Left cardiac atrium (tissue), 4 donors: ENCODE results near the gene SUGCT. TPM values are rescaled to one million over a fixed set of nuclear protein-coding genes. Genes with fewer than 3 reads are reported as not detected.
"Not testable (repeated sequence)": the region's sequence is repeated elsewhere in the genome, so short reads cannot be mapped to it uniquely, and the experiment has no call there.

Source experiments
- ATAC-seq, 2 donors: fragments of 200-7000 bp; cut with Tn5 transposase; one replicate each; pipeline ENCODE4 v1.9.1; 2020; ENCODE audit warnings: mild to moderate bottlenecking in 2 of 2, moderate library complexity in 2 of 2
- DNase-seq: peaks from one replicate; pipeline ENCODE4 v3.0.0-alpha.2; 2020
- intact Hi-C, 2 donors: fragments of 100-400 bp; cut with DNase I; formaldehyde crosslinking; loops; one replicate each; pipeline versions ENCODE4 v1.14.1 to v1.15.1; 2022 to 2023
- total RNA-seq, 2 donors: library from RNA; stranded (reverse); fragmentation: NEBNext Ultra II Directional; extraction: Animal tissue kit (Norgen Biotek cat#: 25700); gene quantifications; one replicate each; pipeline ENCODE4 v1.2.1, GENCODE V29; 2021
- donor health status: DM: no; HTN: yes; CAD: no.
- donor health status: DM: no; HTN: yes; CAD: no; lungs with severe emphysema.
- donor health status: DM: yes; HTN: yes; CAD: no.
- donor health status: Dilated cardiomyopathy.

Gene SUGCT
- total RNA-seq, 2 donors from 2014 or later, result 4.1 to 4.4 TPM

DNA sequence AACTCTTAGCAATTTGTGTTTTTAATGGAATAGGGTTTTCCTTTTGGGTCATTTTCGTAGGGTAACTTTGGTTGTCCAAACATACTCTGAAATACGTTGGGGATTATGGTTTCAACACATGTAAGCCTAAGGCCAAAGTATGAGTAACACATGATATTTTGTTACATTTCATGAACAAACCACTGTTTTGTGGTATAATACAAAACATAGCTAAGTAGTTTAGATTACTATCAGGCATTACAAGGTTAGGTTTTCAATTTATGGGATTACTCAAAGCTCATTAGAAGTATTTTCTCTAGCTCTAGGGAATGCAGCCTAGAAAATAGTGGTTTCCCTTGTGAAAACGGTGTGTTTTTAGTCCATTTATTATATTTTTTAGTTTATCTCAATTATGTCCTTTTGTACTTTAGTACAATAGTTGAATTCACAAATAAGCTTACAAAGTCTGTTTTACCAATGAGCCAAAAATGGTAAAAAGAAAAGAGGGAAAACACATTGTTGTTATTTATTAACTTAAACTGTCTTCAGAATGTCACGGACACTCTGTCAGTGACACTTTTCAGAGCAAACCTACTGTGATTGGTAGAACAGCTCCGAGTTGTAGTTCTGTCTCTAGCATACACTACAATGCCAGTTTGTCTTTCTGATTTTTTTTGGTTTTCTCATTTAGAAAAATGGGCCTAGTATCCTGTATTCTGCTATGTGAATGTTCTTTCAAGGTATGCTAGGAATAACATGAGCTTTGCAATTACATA is 473.7 kb downstream of the SUGCT start:
- DNase-seq, result no peak
- intact Hi-C loops, result no loop called here
- no peak for ATAC-seq

DNA sequence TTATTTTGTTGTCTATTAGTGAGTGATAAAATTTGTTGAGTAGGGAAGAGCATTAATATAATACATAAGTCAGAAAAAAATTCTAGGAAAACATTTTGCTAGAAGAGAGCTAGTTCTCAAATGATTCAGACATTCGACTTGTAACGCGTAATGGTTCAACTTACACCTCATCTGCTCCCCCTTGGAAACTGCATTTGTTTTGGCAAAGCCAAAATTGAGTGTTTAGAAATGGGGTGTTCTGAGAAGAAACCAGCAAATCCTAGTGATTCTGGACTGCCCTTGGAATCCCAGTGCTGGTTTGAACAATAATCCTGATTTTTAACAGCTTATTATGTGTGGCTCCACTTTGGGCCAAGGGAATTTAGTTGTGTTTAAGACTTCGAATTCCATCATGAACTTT is 475.7 kb downstream of the SUGCT start:
- intact Hi-C loops, result no loop called here
- no peak for ATAC-seq
- DNase-seq, result no peak

DNA sequence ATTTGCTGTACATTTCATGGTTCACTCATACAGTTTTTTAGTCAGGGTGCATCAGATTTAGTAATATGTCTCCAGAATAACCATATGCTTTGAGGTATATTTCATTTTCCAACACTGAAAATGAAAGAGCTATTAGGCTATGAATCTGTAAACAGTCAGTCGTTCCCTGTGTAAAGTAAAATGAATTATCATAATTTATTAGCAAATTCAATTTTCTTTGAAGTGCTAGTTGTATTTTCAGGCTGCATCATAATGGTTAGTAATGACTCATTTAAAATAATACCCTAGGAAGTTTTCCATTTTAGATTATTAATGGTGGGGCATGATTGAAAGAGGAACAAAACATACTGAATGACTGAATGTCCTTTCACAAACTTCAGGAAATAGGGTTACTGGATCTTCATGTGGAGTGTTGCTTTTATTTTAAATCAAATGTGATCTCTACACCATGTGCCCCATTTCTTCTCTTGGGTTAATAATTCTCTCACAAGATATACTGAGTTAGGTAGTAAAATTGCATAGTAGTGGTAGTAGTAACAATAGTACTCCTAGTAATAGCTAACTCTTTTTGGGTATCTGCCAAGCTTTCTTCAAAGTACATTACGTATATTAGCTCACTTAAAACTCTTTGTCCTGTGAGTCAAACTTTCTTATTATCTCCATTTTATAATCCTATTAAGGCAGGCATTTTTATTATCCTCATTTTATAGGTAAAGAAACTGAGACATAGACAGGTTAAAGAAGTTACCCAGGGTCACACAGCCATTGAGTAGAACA is 476.5 kb downstream of the SUGCT start:
- no peak for ATAC-seq
- intact Hi-C loops, result no loop called here

DNA sequence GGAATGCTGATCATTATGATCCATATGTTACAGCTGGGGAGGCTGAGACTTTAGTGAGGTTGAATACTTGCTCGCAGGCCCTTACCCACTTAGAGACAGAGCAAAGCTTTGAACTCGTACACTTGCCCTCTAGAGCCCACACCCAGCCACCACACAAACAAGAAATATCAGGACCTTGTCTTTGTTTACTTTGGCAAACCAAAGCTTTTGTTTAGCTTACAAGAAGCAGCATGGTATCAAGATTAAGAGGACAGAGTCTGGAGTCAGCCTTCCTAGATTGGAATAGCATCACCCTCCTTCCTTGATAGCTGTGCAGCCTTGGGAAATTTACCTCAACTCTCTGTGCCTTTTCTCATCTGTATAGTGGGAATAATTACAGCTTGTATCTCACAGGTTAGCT is 477.5 kb downstream of the SUGCT start:
- ATAC-seq, result no peak
- intact Hi-C loops, result no loop called here
- no peak for DNase-seq

More for the DNA sequence above, 476.5 kb downstream of the SUGCT start:
- no peak for DNase-seq

DNA sequence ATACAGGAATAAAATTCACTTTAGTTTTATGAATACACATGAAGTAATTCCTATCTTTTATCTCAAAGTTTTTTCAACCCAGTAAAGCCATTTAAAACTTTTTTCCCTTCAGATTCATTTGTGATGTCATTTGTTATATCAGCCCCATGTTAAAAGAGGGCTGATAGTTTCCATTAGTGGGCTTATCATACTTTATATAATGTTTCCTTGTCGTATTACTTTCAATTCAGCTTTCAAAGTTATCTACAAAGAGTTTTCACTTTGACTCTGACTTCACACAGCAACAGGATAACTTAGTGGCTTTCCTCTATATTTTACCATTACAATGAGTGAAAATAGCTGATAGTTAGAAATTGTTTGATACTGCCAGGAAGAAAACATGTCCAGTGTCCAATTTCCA is 484.8 kb downstream of the SUGCT start:
- no peak for ATAC-seq
- intact Hi-C loops, result no loop called here
- no peak for DNase-seq

DNA sequence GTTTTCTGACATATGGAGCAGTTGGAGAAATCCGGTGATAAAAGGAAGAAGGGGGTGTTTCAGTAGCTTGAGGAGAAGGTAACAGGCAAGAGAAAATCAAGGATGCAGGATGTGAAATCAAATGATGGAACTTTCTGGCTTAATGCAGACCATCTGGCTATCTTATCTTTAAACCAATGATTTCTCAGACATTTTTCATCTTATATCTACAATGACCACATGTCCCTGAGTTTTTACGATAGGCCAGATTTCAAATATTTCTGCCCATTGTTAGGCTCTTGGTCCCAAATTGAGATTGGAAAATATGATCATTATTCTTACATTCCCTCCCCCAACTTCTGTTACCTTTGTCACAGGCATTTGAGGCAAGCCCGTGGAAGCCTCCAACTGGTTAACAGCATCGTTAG is 486.8 kb downstream of the SUGCT start:
- intact Hi-C loops, result no loop called here
- DNase-seq (no peak), ATAC-seq (no peak)

DNA sequence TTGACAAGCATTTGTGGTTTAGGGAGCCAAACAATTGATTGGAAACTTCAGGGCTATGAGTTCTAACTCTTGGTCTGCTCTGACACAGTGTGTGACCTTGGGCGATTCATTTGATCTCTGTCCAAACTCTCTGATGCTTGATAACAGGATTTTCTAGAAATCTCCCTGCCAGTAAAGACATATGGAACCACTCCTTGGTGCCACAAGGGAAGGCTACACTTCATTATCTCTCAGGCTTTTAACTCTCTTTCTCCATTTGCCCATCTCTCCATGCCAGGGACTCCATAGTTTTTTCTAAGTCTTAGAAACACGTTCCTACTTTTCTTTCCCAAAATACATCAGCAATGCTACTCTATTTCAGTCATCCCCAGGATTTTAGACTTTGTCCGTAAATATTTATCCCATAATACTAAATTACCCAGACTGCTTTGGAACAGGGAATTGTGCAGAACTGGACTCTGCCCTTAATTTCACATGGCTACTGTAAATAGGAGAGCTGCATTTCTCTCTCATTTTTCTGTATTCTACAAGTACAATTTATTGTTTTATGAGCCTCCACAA is 488.2 kb downstream of the SUGCT start:
- intact Hi-C loops, result no loop called here
- DNase-seq, result no peak
- ATAC-seq, result no peak

DNA sequence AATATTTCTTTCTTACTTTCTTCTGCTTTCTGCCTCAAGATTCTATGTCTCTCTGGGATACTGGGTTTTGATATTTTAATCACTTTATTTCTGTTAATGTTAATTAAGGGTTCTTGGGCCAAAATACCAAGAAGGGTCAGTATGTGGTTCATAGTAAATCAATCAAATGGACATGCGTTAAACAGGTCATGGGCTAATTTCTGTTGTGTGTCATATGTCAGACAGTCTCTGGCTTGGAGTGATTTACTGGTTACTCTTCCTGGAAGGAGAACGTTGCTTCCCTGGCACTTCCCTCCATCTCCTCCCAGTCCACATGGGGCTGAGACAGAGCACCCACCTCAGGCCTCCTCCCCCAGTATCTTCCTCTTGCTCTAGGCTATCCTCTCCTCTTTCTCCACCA is 489.1 kb downstream of the SUGCT start:
- intact Hi-C loops, result no loop called here
- no peak for ATAC-seq
- no peak for DNase-seq

DNA sequence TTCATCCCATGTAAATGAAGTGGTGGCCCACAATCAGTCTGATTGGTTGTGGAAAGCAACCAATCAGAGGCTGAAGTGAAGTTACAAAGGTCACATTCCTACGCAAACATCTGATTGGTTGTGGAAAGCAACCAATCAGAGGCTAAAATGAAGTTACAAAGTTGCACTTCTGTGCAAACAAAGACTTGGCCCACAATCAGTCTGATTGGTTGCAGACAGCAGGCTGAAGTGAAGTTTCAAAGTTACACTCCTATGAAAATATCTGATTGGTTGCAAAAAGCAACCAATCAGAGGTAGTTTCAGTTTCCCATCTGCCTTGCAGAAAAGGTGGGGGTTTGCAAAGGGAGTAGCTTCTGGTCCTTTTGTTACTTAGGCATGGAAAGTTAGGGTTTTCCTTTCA is 492.6 kb downstream of the SUGCT start:
- intact Hi-C loops, DNase-seq, ATAC-seq: not testable (repeated sequence)

DNA sequence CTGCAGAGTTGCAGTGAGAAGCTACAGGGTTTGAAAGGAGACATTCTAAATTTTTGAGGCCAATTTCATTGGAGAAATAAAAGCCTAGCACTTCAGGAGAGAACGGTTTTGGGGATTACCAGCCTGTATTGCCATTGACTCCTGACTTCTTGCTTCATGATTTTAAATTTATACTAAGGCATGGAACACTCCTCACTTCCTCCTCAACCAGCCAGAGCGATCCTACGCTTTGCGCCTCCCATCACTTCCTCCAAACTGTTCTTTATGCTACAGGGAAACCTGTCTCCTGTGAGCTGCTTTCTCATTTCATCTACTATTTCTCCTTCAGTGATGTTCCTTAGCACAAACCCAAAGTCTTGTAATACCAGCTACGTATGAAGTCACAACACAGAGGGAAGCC is 495.1 kb downstream of the SUGCT start:
- ATAC-seq, result no peak
- intact Hi-C loops, result no loop called here
- DNase-seq, result no peak

DNA sequence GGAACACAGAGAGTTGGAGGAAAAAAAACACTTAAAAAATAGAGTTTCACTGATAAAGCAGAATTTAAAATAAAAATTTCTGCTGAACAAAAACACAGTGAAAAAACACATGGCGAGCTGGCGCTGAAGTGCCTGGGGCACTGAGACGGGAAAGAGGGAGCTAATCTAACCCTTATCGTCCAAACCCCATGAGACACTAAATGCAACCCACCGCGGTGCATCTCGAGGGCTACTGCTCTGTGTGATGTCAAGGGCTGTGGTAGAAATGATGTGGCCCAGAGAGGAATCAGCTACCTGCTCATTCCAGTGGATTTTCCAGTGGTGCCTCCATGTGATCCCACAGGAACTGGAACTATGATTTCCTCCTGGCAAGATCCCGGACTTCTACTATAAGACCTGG is 499.3 kb downstream of the SUGCT start:
- DNase-seq (no peak), ATAC-seq (no peak)
- intact Hi-C loops, result no loop called here

DNA sequence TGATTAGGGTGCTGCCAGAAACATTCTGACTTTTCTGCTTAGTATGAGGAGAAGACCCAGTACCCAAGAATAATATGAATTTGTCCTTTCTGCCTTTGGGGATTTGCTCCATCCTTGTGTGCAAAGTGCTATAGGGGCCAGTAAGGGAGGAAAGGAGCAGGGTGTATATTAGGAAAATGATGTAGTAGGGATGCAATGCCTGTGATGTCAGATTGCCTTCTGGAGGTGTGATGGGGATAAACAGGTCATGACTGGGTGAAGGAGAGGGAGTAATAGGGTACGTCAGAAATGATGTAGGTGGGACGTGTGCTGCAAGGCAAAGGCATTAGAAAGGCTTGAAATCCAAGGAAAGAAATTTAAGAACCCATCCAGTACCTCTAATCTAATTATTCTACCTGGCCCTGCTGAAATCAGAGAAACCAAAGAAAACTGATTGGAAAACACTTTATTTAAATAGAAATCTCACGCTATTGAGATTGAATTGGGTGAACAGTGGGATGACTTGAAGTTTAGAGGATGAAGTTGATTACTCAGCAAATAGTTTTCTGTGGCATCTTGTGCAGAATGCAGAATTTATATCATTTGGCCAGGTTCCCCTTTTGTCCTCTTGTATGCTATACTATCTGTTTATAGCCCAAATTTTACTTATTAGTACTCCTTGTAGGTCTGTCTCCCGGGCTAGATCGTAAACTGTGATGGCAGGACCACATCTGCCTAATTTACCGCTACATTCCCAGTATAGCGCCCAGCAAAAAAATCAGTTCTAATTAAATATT is 503.9 kb downstream of the SUGCT start:
- intact Hi-C loops, result no loop called here
- no peak for ATAC-seq

DNA sequence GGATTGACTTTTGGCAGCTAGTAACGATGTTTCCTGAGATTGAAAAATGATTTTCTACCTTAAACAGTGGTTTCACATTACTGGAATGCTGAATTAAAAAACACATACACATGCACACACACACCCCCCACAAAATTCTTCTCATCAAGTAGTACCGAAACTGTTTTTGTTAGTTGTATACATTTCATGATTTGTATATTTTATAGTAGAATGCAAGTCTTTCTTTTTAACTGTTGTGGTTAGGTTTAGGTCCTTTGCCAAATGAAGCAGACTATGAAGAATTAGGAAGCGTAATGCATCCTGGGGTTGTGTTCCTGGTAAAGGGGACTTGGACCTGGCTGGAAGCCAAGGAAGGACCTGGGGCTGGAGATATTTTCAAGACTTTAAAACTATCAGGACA is 505.8 kb downstream of the SUGCT start:
- no peak for DNase-seq
- intact Hi-C loops, result no loop called here
- no peak for ATAC-seq

More for the DNA sequence above, 503.9 kb downstream of the SUGCT start:
- DNase-seq, result no peak

DNA sequence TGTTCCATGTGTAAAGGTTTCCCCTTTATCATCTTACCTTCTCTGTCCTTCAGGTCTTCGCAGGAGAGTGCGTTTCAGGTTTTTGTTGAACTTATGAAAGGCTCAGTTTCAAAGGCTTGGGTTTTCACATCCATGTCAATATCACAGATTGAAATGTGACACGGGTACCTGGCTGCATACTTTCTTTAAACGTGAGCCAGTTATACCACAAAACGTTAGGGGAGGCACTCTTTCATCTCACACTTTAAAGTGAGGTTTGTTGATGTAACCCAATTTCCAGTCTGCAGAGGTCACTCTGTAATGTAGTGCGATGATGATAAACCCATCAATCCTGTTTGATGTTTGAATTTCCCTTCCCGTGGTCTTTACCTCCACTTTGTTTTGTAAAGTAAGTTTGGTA is 506.9 kb downstream of the SUGCT start:
- intact Hi-C loops, result no loop called here
- ATAC-seq (no peak), DNase-seq (no peak)

DNA sequence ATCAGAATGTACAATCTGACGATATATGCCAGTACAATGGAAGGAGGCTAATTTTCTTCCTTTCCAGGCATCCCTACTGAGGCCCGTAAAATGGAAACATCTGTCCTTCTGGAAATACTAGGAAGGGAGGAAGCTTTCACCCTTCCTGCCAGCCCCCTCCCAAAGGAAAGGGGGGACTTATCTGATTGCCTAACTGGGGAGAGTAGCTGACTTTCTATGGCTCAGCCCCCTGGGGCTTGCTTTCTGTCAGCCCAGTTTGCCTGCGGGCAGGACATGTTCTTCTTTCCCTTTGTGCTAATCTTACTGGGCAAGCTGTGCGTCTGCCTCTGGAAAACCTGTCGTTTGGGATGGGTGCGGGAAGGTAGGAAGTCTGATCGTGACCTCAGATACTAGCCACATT is 508.9 kb downstream of the SUGCT start:
- intact Hi-C loops, result no loop called here
- ATAC-seq (no peak), DNase-seq (no peak)

DNA sequence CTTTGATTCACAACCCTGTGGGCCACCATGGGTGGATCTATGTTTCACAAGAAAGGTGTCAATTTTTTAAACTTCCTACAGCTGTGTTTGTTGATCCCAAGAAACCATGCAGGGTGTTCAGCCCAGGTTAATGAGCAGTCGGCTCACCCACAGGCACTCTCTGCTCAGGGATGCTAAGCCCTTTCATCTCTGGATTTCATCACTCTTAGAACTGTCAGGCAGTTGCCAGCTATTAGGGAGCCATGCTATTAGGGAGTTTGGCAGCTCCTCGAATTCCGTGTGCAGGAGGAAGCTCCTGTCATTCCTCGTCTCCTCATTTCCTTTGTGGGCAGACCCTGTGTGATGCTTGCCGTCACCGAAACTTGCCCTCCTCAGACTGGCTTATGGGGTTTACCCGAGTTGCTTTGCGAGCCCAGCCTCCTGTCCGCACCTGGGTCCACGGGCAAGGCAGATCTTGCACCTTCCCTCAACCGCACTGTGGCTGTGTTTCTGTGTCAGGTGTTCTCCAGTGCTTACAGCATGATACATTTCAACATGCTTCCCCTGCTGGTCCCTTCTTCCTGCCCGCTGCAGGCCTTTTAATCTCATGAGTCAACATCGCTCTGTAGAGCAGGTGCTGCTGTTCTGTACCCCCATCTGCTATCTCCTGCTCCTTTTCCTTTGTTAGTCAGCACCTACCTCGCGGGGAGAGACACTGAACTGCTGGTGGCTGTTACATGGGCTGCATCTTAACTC is 509.8 kb downstream of the SUGCT start:
- intact Hi-C loops, result no loop called here
- peak in 1 of 2 donors; percentile 53 for ATAC-seq
- no peak for DNase-seq

DNA sequence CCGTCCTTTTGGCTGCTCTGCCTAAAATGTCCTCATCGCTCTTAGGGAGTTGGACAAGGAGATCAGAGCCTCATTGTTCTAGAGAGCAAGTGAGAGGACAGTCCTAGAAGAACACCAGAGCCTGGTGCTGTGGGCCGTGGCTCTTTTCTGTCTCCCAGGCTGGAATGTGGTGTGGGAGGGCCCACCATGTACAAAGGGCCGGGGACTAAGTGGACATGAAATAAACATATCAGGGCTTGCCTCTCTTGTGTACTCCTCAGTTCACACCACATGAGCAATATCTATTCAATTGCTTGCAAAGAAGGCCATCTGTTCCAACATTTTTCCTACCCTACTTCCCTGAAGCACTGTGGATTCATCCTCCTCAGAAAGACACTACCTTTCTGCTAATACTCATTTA is 510.4 kb downstream of the SUGCT start:
- intact Hi-C loops, result no loop called here
- ATAC-seq, result no peak
- DNase-seq, result no peak

DNA sequence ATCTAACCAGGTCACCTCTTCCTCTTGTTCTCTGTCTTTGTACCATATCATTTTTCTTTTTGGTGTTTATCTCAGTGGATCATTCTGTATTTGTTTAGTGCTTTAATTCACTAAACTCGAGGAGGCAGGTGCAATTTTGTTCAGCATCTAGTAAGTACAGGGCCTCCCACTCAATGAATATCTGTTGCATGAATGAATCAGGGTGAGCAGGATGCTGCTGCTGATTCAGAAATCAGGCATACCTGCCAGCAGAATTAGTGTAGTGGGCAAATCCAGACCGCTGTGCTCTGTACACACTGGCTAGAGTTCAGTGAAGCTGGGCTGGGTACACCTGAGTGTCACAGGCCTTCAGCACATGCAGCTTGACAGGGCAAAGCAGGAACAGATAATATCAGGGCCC is 511.9 kb downstream of the SUGCT start:
- intact Hi-C loops, result no loop called here
- DNase-seq, result no peak
- ATAC-seq, result no peak

DNA sequence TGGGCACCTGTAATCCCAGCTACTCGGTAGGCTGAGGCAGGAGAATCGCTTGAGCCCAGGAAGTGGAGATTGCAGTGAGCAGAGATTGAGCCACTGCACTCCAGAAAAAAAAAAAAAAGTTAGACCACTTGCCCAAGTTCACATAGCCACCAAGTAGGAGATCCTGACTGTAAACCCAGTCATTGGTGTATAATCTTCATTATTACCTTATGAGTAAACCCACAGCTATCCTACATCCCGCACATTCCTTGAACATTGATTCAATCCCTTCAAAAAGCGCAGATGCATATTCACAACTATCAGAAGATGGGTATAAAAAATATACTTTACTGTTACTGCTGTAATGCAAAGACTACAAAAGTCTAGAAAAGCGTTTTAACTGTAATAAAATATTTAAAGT is 512.9 kb downstream of the SUGCT start:
- ATAC-seq, result no peak
- DNase-seq, result no peak
- intact Hi-C loops, result no loop called here
